Tibial nerve (tissue), 4 donors: ENCODE results near the gene ST6GALNAC3. TPM values are rescaled to one million over a fixed set of nuclear protein-coding genes. Genes with fewer than 3 reads are reported as not detected.

Experiments
- DNase-seq, 2 donors: peaks; one replicate each; pipeline ENCODE4 v3.0.0-alpha.2; 2019; ENCODE audit warnings: low spot score in 2 of 2
- H3K27ac ChIP-seq, 4 donors: fragments of 200-600 bp; sonication (generic) in 3 of 4; one replicate each; pipeline ENCODE4 v1.5.1; 2017 to 2019; ENCODE audit warnings: mild to moderate bottlenecking in 1 of 4
- H3K27me3 ChIP-seq, 2 donors: fragments of 200-600 bp; sonication (generic) in 1 of 2; one replicate each; pipeline versions ENCODE4 v1.5.1 to v1.6.0; 2017 to 2019
- H3K36me3 ChIP-seq, 3 donors: fragments of 200-600 bp; sonication (generic); one replicate each; pipeline ENCODE4 v1.5.1; 2018 to 2019
- H3K4me1 ChIP-seq, 4 donors: fragments of 200-600 bp; sonication (generic) in 3 of 4; one replicate each; pipeline ENCODE4 v1.5.1; 2017 to 2019
- H3K4me3 ChIP-seq, 4 donors: fragments of 200-600 bp; sonication (generic) in 3 of 4; one replicate each; pipeline ENCODE4 v1.5.1; 2017 to 2019; ENCODE audit warnings: mild to moderate bottlenecking in 1 of 4, moderate library complexity in 1 of 4
- H3K9me3 ChIP-seq, 4 donors: fragments of 200-600 bp; sonication (generic) in 3 of 4; one replicate each; pipeline ENCODE4 v1.5.1; 2017 to 2019
- CTCF ChIP-seq, 5 experiments: fragments of 200-600 bp in 3 of 5; fragments of 450-650 bp in 2 of 5; sonication (generic) in 3 of 5; IDR thresholded peaks; one replicate each; pipeline ENCODE4 v1.5.1; 2016 to 2019; ENCODE audit warnings: antibody characterized with exemption in 5 of 5, mild to moderate bottlenecking in 3 of 5, moderate library complexity in 2 of 5
- EP300 ChIP-seq, 2 donors: sonication (generic); formaldehyde crosslinking; IDR thresholded peaks; one replicate each; pipeline ENCODE4 v1.6.1; 2017; ENCODE audit warnings: antibody characterized with exemption in 2 of 2, mild to moderate bottlenecking in 1 of 2
- POLR2A ChIP-seq, 2 donors: fragments of 450-650 bp; IDR thresholded peaks; one replicate each; pipeline ENCODE4 v1.6.1; 2017; ENCODE audit warnings: antibody characterized with exemption in 2 of 2, mild to moderate bottlenecking in 2 of 2, moderate library complexity in 2 of 2
- WGBS, 2 donors: methylation state at CpG; one replicate each; pipeline ENCODE4 v1.1.5; 2018; 5-methylcytosine and 5-hydroxymethylcytosine counted together
- total RNA-seq, 4 donors: library from RNA; depleted of rRNA; stranded (reverse); fragments of >200 nt; gene quantifications; one replicate each; pipeline ENCODE4 v1.1.0, GENCODE V29; 2016

Gene ST6GALNAC3
- total RNA-seq = 1 to 10 TPM; 2.7 to 6.6 (median 4.9) TPM

- peaks cover 0 to 6% of the 10 kb centered on the region in 2 donors for H3K27me3 ChIP-seq
- TF ChIP-seq EP300 (IDR thresholded peaks at IDR 0.05) (peak in 1 of 2 donors; percentile 80), POLR2A (IDR thresholded peaks at IDR 0.05) (peak; percentile 5 to 55), CTCF (IDR thresholded peaks at IDR 0.05) (no peak)
- peaks cover 0 to 37% (median 0%) of the 10 kb centered on the region in 4 donors for H3K4me1 ChIP-seq
- H3K9me3 ChIP-seq = no peaks in the 10 kb centered on the region
- H3K36me3 ChIP-seq = no peaks in the 10 kb centered on the region
- peak; percentile 54 to 59 for DNase-seq
- peak within 1 kb of the TSS; percentile 54 to 62 (median 60) for H3K4me3 ChIP-seq
- 1% methylated on average over 49 to 57 of the region's 59 CpGs for WGBS, 2 donors
- peak within 1 kb of the TSS; percentile 60 to 79 (median 64) for H3K27ac ChIP-seq
These were observed at the start of gene ST6GALNAC3 for GRCh38 chr1:76074321-76075187. TSS of gene ST6GALNAC3 (plus strand) at chr1:76074746.

- WGBS, 2 donors = 93 to 94% methylated on average over 4 of the region's 4 CpGs
- H3K27me3 ChIP-seq = no peaks in the 10 kb centered on the region
- no peaks in the 10 kb centered on the region for H3K36me3 ChIP-seq
- no peak for DNase-seq
- no peak for TF ChIP-seq EP300 (IDR thresholded peaks at IDR 0.05)
- TF ChIP-seq CTCF (IDR thresholded peaks at IDR 0.05) = no peak
- TF ChIP-seq POLR2A (IDR thresholded peaks at IDR 0.05) = no peak
- H3K4me3 ChIP-seq = no peak overlapping the region
- H3K9me3 ChIP-seq = no peaks in the 10 kb centered on the region
- H3K4me1 ChIP-seq = no peaks in the 10 kb centered on the region
- H3K27ac ChIP-seq = no peak overlapping the region
These were observed 47.2 kb upstream of the ST6GALNAC3 start for GRCh38 chr1:76027341-76027740.

GRCh38 chr1:76029331-76029730 is 45.2 kb upstream of the ST6GALNAC3 start:
- no peaks in the 10 kb centered on the region for H3K9me3 ChIP-seq
- no peaks in the 10 kb centered on the region for H3K4me1 ChIP-seq
- DNase-seq = no peak
- no peak overlapping the region for H3K4me3 ChIP-seq
- no peak overlapping the region for H3K27ac ChIP-seq
- TF ChIP-seq POLR2A (IDR thresholded peaks at IDR 0.05) = no peak
- TF ChIP-seq EP300 (IDR thresholded peaks at IDR 0.05) = no peak
- no peak for TF ChIP-seq CTCF (IDR thresholded peaks at IDR 0.05)
- 77 to 90% methylated on average over 1 of the region's 1 CpG for WGBS, 2 donors
- H3K27me3 ChIP-seq = no peaks in the 10 kb centered on the region
- H3K36me3 ChIP-seq = no peaks in the 10 kb centered on the region

GRCh38 chr1:76031496-76031895 is 43.0 kb upstream of the ST6GALNAC3 start:
- WGBS, 2 donors = 75 to 78% methylated on average over 2 of the region's 2 CpGs
- Histone ChIP-seq H3K36me3 (no peaks in the 10 kb centered on the region), H3K27ac (no peak overlapping the region), H3K27me3 (no peaks in the 10 kb centered on the region), H3K9me3 (no peaks in the 10 kb centered on the region), H3K4me3 (no peak overlapping the region), H3K4me1 (no peaks in the 10 kb centered on the region)
- no peak for DNase-seq
- TF ChIP-seq EP300 (IDR thresholded peaks at IDR 0.05) = no peak
- no peak for TF ChIP-seq CTCF (IDR thresholded peaks at IDR 0.05)
- no peak for TF ChIP-seq POLR2A (IDR thresholded peaks at IDR 0.05)

- TF ChIP-seq EP300 (IDR thresholded peaks at IDR 0.05) = no peak
- TF ChIP-seq POLR2A (IDR thresholded peaks at IDR 0.05) = no peak
- no peak for TF ChIP-seq CTCF (IDR thresholded peaks at IDR 0.05)
- 80 to 86% methylated on average over 3 of the region's 3 CpGs for WGBS, 2 donors
- H3K36me3 ChIP-seq = no peaks in the 10 kb centered on the region
- H3K9me3 ChIP-seq = no peaks in the 10 kb centered on the region
- H3K4me3 ChIP-seq = no peak overlapping the region
- no peaks in the 10 kb centered on the region for H3K4me1 ChIP-seq
- no peaks in the 10 kb centered on the region for H3K27me3 ChIP-seq
- DNase-seq = no peak
- no peak overlapping the region for H3K27ac ChIP-seq
These were observed 40.6 kb upstream of the ST6GALNAC3 start for GRCh38 chr1:76033800-76034475.
